Heart left ventricle (tissue), 13 donors: ENCODE data around the gene CADPS2.

ENCODE experiments used
- POLR2A ChIP-seq, 2 donors: fragments of 450-650 bp; IDR thresholded peaks; one replicate each; pipeline ENCODE4 v1.6.1; 2017; ENCODE audit warnings: antibody characterized with exemption in 2 of 2, mild to moderate bottlenecking in 2 of 2, moderate library complexity in 2 of 2
- TF ChIP-seq, protein P1 (sequence below), 12 donors: fragments of 200-600 bp; sonication (generic) in 4 of 12; IDR thresholded peaks; one replicate each; pipeline versions ENCODE4 v1.5.0 to v1.8.0; 2018 to 2022; ENCODE audit warnings: antibody characterized with exemption in 12 of 12, mild to moderate bottlenecking in 5 of 12
- donor health status: ischemic (EF 13 %, LVEDD 7.1; RV severe dilation, severe dysfunction).
- donor health status: DM: no; HTN: yes; CAD: no.
- donor health status: DM: no; HTN: no; CAD: no.
- donor health status: ischemic (EF 25% LVEDD 6.9; RV normal size, moderate dysfunction).
- donor health status: ischemic (EF 25% LVEDD 5.7; RV mildly dilated, moderate dysfunction).
- donor health status: ischemic (EF 35%, LVEDD 5.7; RV mildly dilated, moderate dysfunction).
- donor health status: nonischemic (EF 11% LVEDD 7.7; RV severe dilation, severe dysfunction).
- donor health status: DM: yes; HTN: yes; CAD: no.
- donor health status: PGD.
- donor health status: ischemic (EF 29% LVEDD 5.4; RV normal size, mild dysfunction).
- donor health status: nonischemic (EF 23%, LVEDD 6.1; RV moderate dilation, normal function).

- TF ChIP-seq, protein P1, sequence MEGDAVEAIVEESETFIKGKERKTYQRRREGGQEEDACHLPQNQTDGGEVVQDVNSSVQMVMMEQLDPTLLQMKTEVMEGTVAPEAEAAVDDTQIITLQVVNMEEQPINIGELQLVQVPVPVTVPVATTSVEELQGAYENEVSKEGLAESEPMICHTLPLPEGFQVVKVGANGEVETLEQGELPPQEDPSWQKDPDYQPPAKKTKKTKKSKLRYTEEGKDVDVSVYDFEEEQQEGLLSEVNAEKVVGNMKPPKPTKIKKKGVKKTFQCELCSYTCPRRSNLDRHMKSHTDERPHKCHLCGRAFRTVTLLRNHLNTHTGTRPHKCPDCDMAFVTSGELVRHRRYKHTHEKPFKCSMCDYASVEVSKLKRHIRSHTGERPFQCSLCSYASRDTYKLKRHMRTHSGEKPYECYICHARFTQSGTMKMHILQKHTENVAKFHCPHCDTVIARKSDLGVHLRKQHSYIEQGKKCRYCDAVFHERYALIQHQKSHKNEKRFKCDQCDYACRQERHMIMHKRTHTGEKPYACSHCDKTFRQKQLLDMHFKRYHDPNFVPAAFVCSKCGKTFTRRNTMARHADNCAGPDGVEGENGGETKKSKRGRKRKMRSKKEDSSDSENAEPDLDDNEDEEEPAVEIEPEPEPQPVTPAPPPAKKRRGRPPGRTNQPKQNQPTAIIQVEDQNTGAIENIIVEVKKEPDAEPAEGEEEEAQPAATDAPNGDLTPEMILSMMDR (IDR thresholded peaks at IDR 0.05) = no peak
- no peak for TF ChIP-seq POLR2A (IDR thresholded peaks at IDR 0.05)
Measured at GRCh38 chr7:122651451-122651850, 234.8 kb downstream of the CADPS2 start.
